GM21619 (cell line): ENCODE results near the gene GXYLT2.

Source experiments
- ATAC-seq: cut with Tn5 transposase; IDR thresholded peaks from one replicate; pipeline ENCODE4 v1.9.1; 2021; ENCODE audit not compliant: unreplicated experiment

The GXYLT2 gene

GRCh38 chr3:73007992-73008712 is 120.3 kb downstream of the GXYLT2 start:
- ATAC-seq: no peak

- ATAC-seq: no peak
These were observed 121.2 kb downstream of the GXYLT2 start for GRCh38 chr3:73009008-73009407.

- no peak for ATAC-seq
These were observed 121.9 kb downstream of the GXYLT2 start for GRCh38 chr3:73009750-73010149.

- no peak for ATAC-seq
These were observed 122.3 kb downstream of the GXYLT2 start for GRCh38 chr3:73010158-73010557.

- no peak for ATAC-seq
These were observed 130.5 kb downstream of the GXYLT2 start for GRCh38 chr3:73018298-73018697.

DNA sequence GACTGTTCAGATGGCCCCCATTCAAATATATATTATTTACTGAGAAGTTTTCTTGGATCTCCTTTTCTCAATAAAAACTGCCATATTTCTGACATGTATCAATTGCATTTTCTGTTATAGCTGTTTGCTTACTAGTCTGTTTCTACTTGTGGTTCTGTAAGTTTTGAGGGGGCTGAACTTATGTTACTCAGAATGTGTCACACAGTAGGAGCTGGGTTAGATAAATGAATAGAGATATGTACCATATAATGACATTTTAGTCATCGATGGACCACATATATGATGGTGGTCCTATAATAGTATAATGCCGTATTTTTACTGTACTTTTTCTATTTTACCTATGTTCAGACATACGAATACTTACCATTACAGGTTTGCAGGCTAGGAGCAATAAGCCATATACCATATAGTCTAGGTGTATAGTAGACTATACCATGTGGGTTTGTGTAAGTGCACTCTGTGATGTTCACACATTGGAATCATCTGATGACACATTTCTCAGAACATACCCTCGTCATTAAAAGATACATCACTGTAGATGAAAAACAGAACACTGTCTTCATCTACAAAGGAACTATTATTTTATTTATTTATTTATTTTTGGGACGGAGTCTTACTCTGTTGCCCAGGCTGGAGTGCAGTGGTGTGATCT is 131.1 kb downstream of the GXYLT2 start:
- no peak for ATAC-seq

DNA sequence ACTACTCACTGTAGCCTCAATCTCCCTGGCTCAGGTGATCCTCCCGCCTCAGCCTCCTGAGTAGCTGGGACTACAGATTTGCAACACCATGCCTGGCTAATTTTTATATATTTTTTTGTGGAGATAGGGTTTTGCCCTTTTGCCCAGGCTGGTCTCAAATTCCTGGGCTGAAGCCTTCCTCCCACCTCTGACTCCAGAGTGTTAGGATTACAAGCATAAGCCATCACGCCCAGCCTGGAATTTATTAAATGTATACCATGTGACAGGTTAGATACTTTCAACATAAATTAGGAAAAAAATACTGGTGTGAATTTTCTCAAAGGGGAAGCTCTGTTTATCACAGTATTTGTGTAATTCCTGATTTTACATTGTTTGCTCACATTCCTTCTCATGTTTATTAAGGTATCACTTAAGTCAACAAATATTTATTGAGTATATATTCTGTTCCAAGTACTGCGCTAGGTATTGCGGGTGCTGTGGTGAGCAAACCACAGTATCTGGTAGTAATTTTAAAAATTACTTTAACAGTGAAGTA is 133.5 kb downstream of the GXYLT2 start:
- ATAC-seq: no peak

- no peak for ATAC-seq
These were observed 137.0 kb downstream of the GXYLT2 start for GRCh38 chr3:73024836-73025235.

- ATAC-seq: no peak
These were observed 138.4 kb downstream of the GXYLT2 start for GRCh38 chr3:73026111-73026759.
